AG20443 (cell line): ENCODE measurements around the gene WDR20.
"Not testable (repeated sequence)": the region's sequence is repeated elsewhere in the genome, so short reads cannot be mapped to it uniquely, and the experiment has no call there.

Experiments
- DNase-seq: peaks from one replicate; pipeline ENCODE4 v3.0.0; 2012; ENCODE audit warnings: low spot score, mixed read lengths

The WDR20 gene

DNA sequence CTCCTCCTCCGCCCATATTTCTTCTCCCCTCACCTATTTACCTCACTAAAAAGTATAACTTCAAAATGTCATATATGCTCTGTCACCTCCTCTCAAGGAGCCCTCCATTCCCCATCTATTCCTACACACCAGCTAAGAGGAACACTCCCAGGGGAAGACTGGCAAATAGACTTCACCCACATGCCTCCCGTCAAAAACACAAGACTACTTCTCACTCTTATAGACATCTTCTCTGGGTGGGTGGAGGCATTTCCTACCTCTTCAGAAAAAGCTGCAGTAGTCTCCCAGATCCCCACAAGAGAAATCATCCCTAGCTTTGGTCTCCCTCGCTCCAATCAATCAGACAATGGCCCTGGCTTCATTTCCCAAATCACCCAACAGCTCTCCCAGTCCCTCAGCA lies 99.1 kb downstream of the WDR20 start:
- no peak for DNase-seq

DNA sequence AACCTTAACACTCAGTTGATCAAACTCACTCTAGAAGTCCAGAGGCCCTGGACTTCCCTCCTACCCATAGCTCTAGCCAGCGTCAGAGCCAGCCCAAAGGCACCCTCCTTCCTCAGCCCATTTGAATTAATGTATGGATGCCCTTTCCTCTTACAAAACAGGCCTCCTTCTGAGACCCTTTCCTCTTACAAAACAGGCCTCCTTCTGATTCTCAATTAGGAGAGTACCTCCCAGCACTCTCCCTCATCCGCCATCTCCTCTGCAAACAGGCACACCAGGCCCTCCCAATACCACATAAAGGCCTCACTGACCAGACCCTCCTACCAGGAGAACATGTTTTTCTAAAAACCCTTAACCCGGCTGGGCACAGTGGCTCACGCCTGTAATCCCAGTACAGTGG lies 99.5 kb downstream of the WDR20 start:
- DNase-seq: no peak

DNA sequence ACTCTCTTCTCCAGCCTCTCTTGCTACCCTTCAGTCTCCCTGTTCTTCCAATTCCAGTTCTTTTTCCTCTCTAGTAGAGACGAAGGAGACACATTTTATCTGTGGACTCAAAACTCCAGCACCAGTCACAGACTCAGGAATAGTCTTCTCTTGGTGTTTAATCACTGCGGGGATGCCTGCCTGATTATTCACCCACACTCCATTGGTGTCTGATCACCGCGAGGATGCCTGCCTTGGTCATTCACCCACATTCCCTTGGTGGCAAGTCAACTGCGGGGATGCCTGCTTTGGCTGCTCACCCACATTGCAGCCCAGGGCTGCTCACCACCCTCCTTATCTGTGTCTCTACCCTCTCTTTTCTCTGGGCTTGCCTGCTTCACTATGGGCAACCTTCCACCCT lies 100.8 kb downstream of the WDR20 start:
- DNase-seq: not testable (repeated sequence)

DNA sequence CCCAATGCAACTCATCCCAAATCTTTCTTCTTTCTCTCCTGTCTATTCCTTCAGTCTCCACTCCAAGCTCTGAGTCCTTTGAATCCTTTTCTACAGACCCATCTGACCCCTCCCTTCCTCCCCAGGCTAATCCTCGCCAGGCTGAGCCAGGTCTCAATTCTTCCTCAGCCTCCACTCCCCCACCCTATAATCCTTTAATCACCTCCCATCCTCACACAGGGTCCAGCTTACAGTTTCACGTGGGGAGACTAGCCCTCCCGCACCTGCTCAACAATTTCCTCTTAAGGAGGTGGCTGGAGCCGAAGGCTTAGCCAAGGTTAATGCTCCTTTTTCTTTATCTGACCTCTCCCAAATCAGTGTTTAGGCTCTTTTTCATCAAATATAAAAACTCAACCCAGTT lies 101.5 kb downstream of the WDR20 start:
- DNase-seq: no peak

DNA sequence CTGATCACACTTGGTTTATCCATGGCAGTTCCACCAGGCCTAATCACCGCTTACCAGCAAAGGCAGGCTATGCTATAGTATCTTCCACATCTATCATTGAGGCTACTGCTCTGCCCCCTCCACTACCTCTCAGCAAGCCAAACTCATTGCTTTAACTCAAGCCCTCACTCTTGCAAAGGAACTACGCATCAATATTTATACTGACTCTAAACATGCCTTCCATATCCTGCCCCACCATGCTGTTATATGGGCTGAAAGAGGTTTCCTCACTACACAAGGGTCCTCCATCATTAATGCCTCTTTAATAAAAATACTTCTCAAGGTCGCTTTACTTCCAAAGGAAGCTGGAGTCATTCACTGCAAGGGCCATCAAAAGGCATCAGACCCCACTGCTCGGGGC lies 104.1 kb downstream of the WDR20 start:
- DNase-seq: not testable (repeated sequence)

DNA sequence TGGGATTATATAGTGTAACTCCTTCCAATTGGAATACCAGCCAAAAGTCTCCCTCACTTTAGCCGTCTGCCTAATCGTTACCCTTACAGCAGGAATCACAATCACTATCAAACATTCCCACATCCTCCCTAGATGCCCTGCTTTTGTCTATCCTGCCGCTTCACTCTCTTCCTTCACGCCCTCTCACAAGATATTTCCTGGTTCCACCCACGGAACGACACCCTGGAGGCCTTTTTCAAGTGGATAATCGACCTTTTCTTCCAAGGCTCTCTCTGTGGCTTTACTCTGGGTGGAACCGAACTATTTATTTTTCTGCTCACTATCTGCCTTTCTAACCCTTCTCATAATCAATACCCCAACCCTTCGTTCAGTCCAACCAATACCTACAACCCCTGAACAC lies 106.4 kb downstream of the WDR20 start:
- DNase-seq: no peak

DNA sequence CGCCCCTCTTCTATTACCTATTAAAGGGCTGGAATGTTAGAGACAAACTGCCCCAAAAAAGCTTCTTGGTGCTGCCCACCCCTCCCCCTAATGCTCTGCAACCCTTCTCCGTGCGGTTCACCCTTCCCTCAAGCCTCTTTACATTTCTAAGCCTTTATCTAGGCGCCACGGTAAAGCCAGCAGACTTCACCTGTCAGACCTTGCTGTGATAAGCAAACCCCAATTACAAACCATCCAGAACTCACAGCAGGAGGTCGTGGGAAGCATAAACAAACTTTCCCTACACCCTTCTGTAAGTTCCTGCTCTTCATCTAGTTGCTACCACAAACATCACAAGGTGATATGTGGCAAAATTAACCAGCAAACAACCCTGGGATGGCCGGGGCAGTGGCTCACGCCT lies 108.4 kb downstream of the WDR20 start:
- DNase-seq: no peak

DNA sequence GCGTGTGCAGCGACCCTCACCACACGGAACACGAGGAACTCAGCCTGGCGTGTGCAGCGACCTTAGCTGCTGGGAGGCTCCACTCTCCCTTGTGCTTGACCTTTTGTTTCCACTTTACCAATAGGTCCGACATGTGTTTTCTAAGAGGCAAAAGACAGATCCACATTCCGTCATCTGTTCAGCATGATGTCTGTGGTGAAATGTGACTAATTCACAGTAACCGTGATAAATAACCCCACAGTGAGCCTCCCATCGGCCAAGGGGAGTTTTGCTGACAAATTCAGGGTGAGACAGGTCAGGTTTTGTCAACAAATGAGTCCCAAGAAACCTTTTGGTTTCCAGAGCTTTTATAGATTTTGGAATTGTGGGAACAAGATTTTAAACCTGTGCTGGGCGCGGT lies 109.3 kb downstream of the WDR20 start:
- DNase-seq: no peak

DNA sequence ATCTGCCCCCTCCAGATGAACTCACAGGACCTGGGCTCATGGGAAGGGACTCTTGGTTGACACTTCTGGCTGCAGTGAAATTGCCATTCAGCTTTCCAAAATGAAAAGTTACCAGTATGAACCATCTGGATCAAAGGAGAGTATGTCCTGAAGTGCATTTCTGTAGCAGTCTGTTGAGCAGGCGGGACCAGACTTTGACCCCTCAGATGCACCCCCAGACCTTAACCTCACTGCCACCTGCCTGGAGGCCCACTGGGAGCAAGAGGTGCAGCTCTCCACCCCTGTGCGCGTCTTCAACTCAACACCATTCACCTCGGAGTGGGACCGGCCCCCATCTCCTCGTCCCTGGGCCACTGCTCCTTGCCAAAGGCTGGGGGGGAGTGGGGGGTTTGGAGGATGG lies 110.3 kb downstream of the WDR20 start:
- DNase-seq: no peak

DNA sequence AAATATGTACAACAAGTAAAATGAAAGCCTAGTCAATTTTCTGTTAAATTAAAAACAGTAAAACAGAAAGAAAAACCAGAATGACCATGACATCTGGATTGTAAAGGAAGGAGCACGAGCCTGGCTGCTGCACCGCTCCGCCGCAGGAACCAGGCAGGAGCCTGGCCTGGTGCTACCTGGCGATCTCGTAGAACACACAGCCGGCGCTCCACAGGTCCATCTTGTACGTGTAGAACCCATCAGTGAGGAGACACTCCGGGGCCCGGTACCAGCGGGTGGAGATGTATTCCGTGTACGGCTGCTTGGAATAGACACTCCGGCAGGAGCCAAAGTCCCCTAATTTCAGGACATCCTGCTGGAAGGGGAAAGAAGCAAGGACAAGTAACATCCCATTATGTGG lies 110.9 kb downstream of the WDR20 start:
- no peak for DNase-seq

DNA sequence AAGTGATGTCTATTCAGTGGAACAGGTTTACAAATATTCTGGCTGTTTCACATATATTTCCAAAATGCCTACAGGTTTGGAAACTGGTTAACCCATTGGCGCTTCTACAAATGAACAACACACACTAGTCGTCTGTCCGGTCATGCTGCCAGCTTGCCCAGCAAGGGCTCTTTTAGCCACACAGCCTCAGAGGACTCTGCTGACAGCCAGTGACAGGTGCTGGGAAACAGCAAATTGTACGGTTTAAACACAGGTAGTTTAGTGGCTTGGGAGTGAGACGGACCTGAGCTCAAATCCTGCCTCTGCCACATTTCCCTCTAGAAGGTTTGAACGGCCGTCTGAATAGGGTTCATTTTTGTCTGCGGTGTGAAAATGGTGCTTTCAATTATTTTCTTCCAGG lies 111.5 kb downstream of the WDR20 start:
- no peak for DNase-seq

DNA sequence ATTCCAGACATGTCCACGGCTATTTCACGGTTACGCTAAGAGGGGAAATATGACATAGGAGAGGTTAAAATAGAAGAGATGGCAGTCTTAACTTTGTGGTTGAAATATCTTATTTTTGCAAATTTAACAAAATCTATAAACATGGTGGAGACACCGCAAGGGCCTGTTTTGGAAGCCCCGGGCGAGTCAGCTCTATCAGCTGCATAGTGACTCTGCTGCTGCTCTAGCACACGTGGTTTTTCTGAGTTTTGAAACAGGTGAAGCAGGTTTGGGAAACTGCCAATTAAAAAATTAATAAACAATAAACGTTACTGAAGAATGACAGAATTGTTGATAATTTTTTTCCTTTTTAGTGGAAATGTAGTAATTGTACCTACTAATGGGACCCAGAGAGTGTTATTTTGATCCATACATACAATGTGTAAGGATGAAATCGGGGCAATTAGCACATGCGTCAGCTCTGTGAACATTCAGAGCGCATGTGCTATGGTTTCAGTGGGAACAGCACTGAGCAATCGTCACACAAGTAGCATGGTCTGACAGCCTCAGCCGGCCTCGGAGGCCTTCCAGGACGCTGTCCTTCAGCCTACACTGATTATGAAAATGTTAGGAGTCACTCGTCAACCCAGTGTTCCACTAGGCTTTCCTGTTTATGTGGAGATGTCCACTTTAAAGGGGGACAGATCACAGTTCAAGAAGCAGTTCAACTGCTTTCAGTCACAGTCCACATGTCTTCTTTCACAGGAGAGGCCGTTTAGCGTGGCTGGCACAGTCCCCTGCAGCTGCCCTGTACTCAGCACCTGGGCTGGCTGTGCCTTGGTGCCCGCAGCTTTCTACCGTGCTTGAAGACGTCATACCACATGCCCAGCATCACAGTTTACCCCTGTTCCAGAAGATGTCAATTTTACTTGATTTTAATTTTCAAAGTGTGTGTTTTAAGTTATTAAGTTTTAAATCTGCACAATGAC lies 113.4 kb downstream of the WDR20 start:
- DNase-seq: no peak

DNA sequence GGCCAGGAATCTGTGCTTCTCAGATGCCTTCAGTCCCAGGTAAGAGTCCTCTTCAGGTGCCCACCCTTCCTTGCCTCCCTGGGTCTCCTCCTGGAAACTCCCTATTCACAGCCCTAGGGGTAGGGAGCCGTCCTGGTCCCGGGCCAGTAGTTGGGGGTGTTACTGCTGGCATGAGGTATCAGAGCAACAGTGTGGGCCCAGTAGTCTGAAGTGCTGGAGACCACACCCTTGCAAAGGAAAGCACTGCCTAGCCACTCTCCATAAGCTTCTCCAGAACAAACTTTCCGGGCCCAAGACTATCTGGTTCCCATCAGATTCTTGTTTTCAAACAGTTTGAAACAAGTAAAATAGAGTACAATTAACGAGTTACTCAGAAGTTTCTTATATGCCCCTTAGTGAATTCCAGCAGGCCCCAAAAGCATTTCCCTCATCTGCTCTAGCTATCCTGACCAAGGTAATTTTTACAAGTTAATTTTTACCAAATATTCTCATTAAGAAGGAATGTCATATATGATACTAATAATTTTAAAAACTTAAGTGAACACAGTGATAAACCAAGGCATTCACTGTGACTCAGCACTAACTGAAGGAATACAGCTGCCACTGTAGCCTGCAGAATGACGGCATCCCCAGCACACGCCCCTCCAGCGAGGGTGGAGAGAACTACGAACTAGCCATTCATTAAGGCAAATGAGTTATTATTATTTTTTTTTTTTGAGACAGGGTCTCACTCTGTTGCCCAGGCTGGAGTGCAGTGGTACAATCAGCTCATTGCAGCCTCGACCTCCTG lies 115.9 kb downstream of the WDR20 start:
- no peak for DNase-seq

DNA sequence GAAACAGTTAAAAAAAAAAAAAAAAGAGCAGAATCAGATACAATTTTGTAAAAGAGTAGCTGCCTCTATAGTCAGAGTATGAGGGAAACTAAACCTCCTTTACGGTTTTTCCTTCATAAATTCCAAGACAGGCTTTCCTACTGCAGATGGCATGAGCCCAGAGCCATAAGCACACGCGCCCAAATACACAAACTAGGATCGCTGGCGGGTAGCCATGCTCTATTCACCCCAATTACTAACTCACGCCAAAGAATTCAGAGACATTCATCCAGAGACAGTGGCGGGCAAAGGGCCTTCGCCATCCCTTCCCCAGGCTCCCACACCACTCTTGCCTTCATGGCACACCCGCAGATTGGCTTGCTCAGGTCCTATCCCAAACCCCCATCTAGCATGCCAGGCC lies 117.0 kb downstream of the WDR20 start:
- DNase-seq: no peak

DNA sequence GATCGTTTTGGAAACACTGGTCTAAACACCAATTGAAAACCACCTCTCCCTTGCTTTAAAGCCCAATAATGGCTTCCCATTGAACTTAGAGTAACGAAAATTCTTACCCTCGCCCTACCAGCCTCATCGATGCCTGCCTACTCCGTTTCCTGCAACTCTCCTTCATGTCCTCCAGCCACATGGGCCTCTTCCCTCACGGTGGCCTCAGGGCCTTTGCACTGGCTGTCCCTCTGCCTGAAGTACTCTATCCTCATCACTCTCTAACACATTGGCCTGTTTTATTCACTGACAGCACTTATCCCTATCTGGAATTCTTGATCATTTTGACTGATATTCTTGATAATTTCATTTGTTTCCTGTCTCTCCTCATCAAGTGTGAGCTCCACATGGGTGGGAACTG lies 118.4 kb downstream of the WDR20 start:
- DNase-seq: no peak
